Type B pancreatic cell (in vitro differentiated cells): ENCODE data around the gene FZD7. TPM values are rescaled to one million over a fixed set of nuclear protein-coding genes. Genes with fewer than 3 reads are reported as not detected.
A peak's percentile ranks its signal among the peaks of the same experiment; 100 is the strongest.

Experiments used
- DNase-seq: peaks from one replicate; pipeline ENCODE4 v3.0.0; 2021; ENCODE audit warnings: mixed read lengths; ENCODE audit not compliant: unreplicated experiment; ENCODE audit errors: extremely low spot score
- H3K27ac Mint-ChIP-seq: 2 replicates; pipeline ENCODE4 v1.8.0; 2021; ENCODE audit warnings: mild to moderate bottlenecking, mixed read lengths
- H3K27me3 Mint-ChIP-seq: 2 replicates; pipeline ENCODE4 v1.8.0; 2021; ENCODE audit warnings: mixed read lengths
- H3K36me3 Mint-ChIP-seq: 2 replicates; pipeline ENCODE4 v1.8.0; 2021; ENCODE audit warnings: mixed read lengths
- H3K4me1 Mint-ChIP-seq: one replicate; pipeline ENCODE4 v1.8.0; 2021; ENCODE audit warnings: mixed read lengths; ENCODE audit not compliant: unreplicated experiment
- H3K4me3 Mint-ChIP-seq: 2 replicates; pipeline ENCODE4 v1.8.0; 2021; ENCODE audit warnings: mild to moderate bottlenecking, mixed read lengths
- H3K9me3 Mint-ChIP-seq: 2 replicates; pipeline ENCODE4 v1.8.0; 2021; ENCODE audit warnings: mixed read lengths
- CTCF ChIP-seq: fragments of 200-600 bp; sonication (generic); conservative IDR thresholded peaks from 2 replicates; pipeline ENCODE4 v1.5.0; 2021; ENCODE audit warnings: antibody characterized with exemption, mild to moderate bottlenecking
- total RNA-seq: library from RNA; stranded (reverse); gene quantifications from 2 replicates; pipeline ENCODE4 v1.2.1, GENCODE V29; 2021; ENCODE audit warnings: low replicate concordance

FZD7 gene
- total RNA-seq, 1 donor from 2014 or later, result 68.6 TPM

- Mint-ChIP-seq H3K4me3 (no peak overlapping the region), H3K36me3 (no peaks in the 10 kb centered on the region)
Observed at GRCh38 chr2:202061695-202062094, 28.0 kb downstream of the FZD7 start.

GRCh38 chr2:202064171-202064880 lies 30.7 kb downstream of the FZD7 start:
- TF ChIP-seq CTCF, result no peak
- H3K36me3 Mint-ChIP-seq, result no peaks in the 10 kb centered on the region
- DNase-seq, result no peak
- H3K4me1 Mint-ChIP-seq, result peaks cover 44% of the 10 kb centered on the region
- peaks cover 3% of the 10 kb centered on the region for H3K9me3 Mint-ChIP-seq
- H3K27me3 Mint-ChIP-seq, result no peaks in the 10 kb centered on the region
- peak overlapping the region; percentile 84 for H3K27ac Mint-ChIP-seq
- H3K4me3 Mint-ChIP-seq, result peak overlapping the region; percentile 71

More at GRCh38 chr2:202061695-202062094, 28.0 kb downstream of the FZD7 start:
- Mint-ChIP-seq H3K9me3 (peaks cover 3% of the 10 kb centered on the region), H3K27me3 (peaks cover under 1% of the 10 kb centered on the region), H3K4me1 (peaks cover 31% of the 10 kb centered on the region), H3K27ac (no peak overlapping the region)
- no peak for DNase-seq
- no peak for TF ChIP-seq CTCF

- Mint-ChIP-seq H3K4me3 (no peak overlapping the region), H3K9me3 (peaks cover 3% of the 10 kb centered on the region), H3K27me3 (no peaks in the 10 kb centered on the region), H3K36me3 (no peaks in the 10 kb centered on the region), H3K27ac (peak overlapping the region; percentile 84), H3K4me1 (peaks cover 50% of the 10 kb centered on the region)
- DNase-seq, result no peak
- TF ChIP-seq CTCF, result no peak
Observed at GRCh38 chr2:202064881-202065230, 31.2 kb downstream of the FZD7 start.

- TF ChIP-seq CTCF, result no peak
- no peak for DNase-seq
- H3K36me3 Mint-ChIP-seq, result no peaks in the 10 kb centered on the region
- H3K4me1 Mint-ChIP-seq, result peaks cover 53% of the 10 kb centered on the region
- H3K27ac Mint-ChIP-seq, result no peak overlapping the region
- no peaks in the 10 kb centered on the region for H3K27me3 Mint-ChIP-seq
- no peak overlapping the region for H3K4me3 Mint-ChIP-seq
- H3K9me3 Mint-ChIP-seq, result no peaks in the 10 kb centered on the region
Observed at GRCh38 chr2:202065876-202066275, 32.2 kb downstream of the FZD7 start.

GRCh38 chr2:202066875-202067274 lies 33.2 kb downstream of the FZD7 start:
- DNase-seq, result no peak
- H3K9me3 Mint-ChIP-seq, result no peaks in the 10 kb centered on the region
- TF ChIP-seq CTCF, result no peak
- no peaks in the 10 kb centered on the region for H3K36me3 Mint-ChIP-seq
- no peak overlapping the region for H3K27ac Mint-ChIP-seq
- peaks cover 58% of the 10 kb centered on the region for H3K4me1 Mint-ChIP-seq
- H3K27me3 Mint-ChIP-seq, result no peaks in the 10 kb centered on the region
- no peak overlapping the region for H3K4me3 Mint-ChIP-seq
